Hepatocyte (in vitro differentiated cells): ENCODE measurements around the gene GRM4.

Experiments used
- EZH2 ChIP-seq: fragments of 200-600 bp; sonication (generic); IDR thresholded peaks from 2 replicates; pipeline ENCODE4 v1.6.1; 2016; ENCODE audit warnings: antibody characterized with exemption, mild to moderate bottlenecking, borderline replicate concordance
- TF ChIP-seq, protein P1 (sequence below): fragments of 200-600 bp; sonication (generic); IDR thresholded peaks from 2 replicates; pipeline ENCODE4 v1.5.1; 2016; ENCODE audit warnings: antibody characterized with exemption, mild to moderate bottlenecking; ENCODE audit not compliant: poor library complexity

DNA sequence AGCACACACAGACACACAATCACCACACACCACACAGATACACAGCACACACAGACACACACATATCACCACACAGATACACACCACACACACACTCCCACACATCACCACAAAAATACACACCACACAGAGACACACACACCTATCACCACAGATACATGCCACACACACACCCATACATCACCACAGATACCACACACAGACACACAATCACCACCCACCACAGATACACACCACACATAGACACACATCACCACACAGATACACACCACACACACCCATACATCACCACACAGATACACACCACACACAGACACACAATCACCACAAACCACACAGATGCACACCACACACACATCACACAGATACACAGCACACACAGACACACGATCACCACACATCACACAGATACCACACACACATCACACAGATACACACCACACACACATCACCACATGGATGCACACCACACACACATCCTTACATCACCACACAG is 74.0 kb downstream of the GRM4 start:
- TF ChIP-seq, protein P1, sequence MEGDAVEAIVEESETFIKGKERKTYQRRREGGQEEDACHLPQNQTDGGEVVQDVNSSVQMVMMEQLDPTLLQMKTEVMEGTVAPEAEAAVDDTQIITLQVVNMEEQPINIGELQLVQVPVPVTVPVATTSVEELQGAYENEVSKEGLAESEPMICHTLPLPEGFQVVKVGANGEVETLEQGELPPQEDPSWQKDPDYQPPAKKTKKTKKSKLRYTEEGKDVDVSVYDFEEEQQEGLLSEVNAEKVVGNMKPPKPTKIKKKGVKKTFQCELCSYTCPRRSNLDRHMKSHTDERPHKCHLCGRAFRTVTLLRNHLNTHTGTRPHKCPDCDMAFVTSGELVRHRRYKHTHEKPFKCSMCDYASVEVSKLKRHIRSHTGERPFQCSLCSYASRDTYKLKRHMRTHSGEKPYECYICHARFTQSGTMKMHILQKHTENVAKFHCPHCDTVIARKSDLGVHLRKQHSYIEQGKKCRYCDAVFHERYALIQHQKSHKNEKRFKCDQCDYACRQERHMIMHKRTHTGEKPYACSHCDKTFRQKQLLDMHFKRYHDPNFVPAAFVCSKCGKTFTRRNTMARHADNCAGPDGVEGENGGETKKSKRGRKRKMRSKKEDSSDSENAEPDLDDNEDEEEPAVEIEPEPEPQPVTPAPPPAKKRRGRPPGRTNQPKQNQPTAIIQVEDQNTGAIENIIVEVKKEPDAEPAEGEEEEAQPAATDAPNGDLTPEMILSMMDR, result no peak
- TF ChIP-seq EZH2, result no peak
